PC-3 (cell line): Measurements from ENCODE around the gene SNX8. TPM values are rescaled to one million over a fixed set of nuclear protein-coding genes. Genes with fewer than 3 reads are reported as not detected.

Experiments used
- ATAC-seq: fragments of 200-7000 bp; cut with Tn5 transposase; 2 replicates; pipeline ENCODE4 v1.9.1; 2020; ENCODE audit warnings: mild to moderate bottlenecking, moderate library complexity
- BruUV-seq: library from RNA; stranded (reverse); fragments of 400-500 nt; replicated peaks from 2 replicates; lab custom pipeline; 2021; lab: Mats Ljungman, UMichigan
- CTCF ChIA-PET: fragments of 300-600 bp; sonication (Branson Sonifier 250); formaldehyde crosslinking; loops from one replicate; lab custom pipeline; 2022; ENCODE audit warnings: antibody characterized with exemption; lab: Charles Lee
- POLR2A ChIA-PET: fragments of 300-600 bp; sonication (Branson Sonifier 250); formaldehyde crosslinking; loops from one replicate; lab custom pipeline; 2022; ENCODE audit warnings: antibody characterized with exemption; ENCODE audit not compliant: unreplicated experiment; lab: Charles Lee
- DNase-seq: peaks from one replicate; pipeline ENCODE4 v3.0.0-alpha.2; 2015
- H2AFZ ChIP-seq: fragments of 300-600 bp; sonication (generic); 2 replicates; pipeline ENCODE4 v1.6.0; 2016; ENCODE audit warnings: antibody characterized with exemption, low read length
- H3F3A ChIP-seq: fragments of 300-600 bp; sonication (generic); one replicate; pipeline ENCODE4 v1.6.0; 2017; ENCODE audit warnings: antibody characterized with exemption, low read length, control low read depth, mild to moderate bottlenecking; ENCODE audit not compliant: unreplicated experiment
- H3K27ac ChIP-seq: fragments of 300-600 bp; sonication (generic); 2 replicates; pipeline ENCODE4 v1.5.1; 2016; ENCODE audit warnings: mild to moderate bottlenecking, low read length
- H3K27me3 ChIP-seq: fragments of 300-600 bp; sonication (generic); 2 replicates; pipeline ENCODE4 v1.6.1; 2016; ENCODE audit warnings: low read length, mixed read lengths
- H3K36me3 ChIP-seq: fragments of 300-600 bp; sonication (generic); 2 replicates; pipeline ENCODE4 v1.6.1; 2016; ENCODE audit warnings: low read depth, mixed run types, low read length, mixed read lengths
- H3K4me1 ChIP-seq: fragments of 300-600 bp; sonication (generic); 2 replicates; pipeline ENCODE4 v1.5.1; 2016; ENCODE audit warnings: low read length; ENCODE audit not compliant: insufficient read depth
- H3K4me2 ChIP-seq: fragments of 300-600 bp; sonication (generic); 2 replicates; pipeline ENCODE4 v1.6.0; 2016; ENCODE audit warnings: low read length
- H3K4me3 ChIP-seq: fragments of 300-600 bp; sonication (generic); 2 replicates; pipeline ENCODE4 v1.5.1; 2016; ENCODE audit warnings: mild to moderate bottlenecking, low read length, mixed read lengths
- H3K79me2 ChIP-seq: fragments of 300-600 bp; sonication (generic); 2 replicates; pipeline ENCODE4 v1.6.1; 2017; ENCODE audit warnings: low read length, mixed read lengths
- H3K9ac ChIP-seq: fragments of 300-600 bp; sonication (generic); 2 replicates; pipeline ENCODE4 v1.6.0; 2016; ENCODE audit warnings: mild to moderate bottlenecking, low read length
- H3K9me2 ChIP-seq: fragments of 300-600 bp; sonication (generic); replicated peaks from 2 replicates; pipeline ENCODE4 v1.6.1; 2016; ENCODE audit warnings: mixed run types, low read length, mixed read lengths
- H3K9me3 ChIP-seq: fragments of 300-600 bp; sonication (generic); 2 replicates; pipeline ENCODE4 v1.6.1; 2016; ENCODE audit warnings: low read length, mixed read lengths
- H4K20me1 ChIP-seq: fragments of 300-600 bp; sonication (generic); 2 replicates; pipeline ENCODE4 v1.6.1; 2016; ENCODE audit warnings: low read length, mixed read lengths
- EZH2 ChIP-seq: fragments of 300-600 bp; sonication (generic); IDR thresholded peaks from one replicate; pipeline ENCODE4 v1.6.1; 2017; ENCODE audit warnings: antibody characterized with exemption, mild to moderate bottlenecking, low read length; ENCODE audit not compliant: unreplicated experiment
- EZH2phosphoT487 ChIP-seq: fragments of 300-600 bp; sonication (generic); IDR thresholded peaks from 2 replicates; pipeline ENCODE4 v1.6.1; 2018; ENCODE audit warnings: mild to moderate bottlenecking, antibody characterized with exemption, low read length, borderline replicate concordance
- intact Hi-C: fragments of 100-400 bp; cut with micrococcal nuclease; formaldehyde crosslinking; loops from 2 replicates; pipeline ENCODE4 v1.9.0; 2023
- total RNA-seq: library from RNA; depleted of rRNA; stranded (reverse); fragments of >200 nt; gene quantifications from 2 replicates; pipeline ENCODE4 v1.2.3, GENCODE V29; 2014
- TF ChIP-seq, protein P1 (sequence below): fragments of 300-600 bp; sonication (generic); conservative IDR thresholded peaks from 2 replicates; pipeline ENCODE4 v1.5.1; 2017; ENCODE audit warnings: antibody characterized with exemption, low read depth, mild to moderate bottlenecking, low read length

SNX8 gene
- total RNA-seq, 1 experiment from 2014 or later: 12.3 TPM

- BruUV-seq: no TSS peak
- TF ChIP-seq EZH2phosphoT487 (no peak), EZH2 (no peak)
- TF ChIP-seq, protein P1, sequence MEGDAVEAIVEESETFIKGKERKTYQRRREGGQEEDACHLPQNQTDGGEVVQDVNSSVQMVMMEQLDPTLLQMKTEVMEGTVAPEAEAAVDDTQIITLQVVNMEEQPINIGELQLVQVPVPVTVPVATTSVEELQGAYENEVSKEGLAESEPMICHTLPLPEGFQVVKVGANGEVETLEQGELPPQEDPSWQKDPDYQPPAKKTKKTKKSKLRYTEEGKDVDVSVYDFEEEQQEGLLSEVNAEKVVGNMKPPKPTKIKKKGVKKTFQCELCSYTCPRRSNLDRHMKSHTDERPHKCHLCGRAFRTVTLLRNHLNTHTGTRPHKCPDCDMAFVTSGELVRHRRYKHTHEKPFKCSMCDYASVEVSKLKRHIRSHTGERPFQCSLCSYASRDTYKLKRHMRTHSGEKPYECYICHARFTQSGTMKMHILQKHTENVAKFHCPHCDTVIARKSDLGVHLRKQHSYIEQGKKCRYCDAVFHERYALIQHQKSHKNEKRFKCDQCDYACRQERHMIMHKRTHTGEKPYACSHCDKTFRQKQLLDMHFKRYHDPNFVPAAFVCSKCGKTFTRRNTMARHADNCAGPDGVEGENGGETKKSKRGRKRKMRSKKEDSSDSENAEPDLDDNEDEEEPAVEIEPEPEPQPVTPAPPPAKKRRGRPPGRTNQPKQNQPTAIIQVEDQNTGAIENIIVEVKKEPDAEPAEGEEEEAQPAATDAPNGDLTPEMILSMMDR: no peak
- intact Hi-C loops: no loop called here
- no peaks in the 10 kb centered on the region for H4K20me1 ChIP-seq
- peaks cover 3% of the 10 kb centered on the region; the same call in 1 of the 2 replicates for H3K4me1 ChIP-seq
- no peaks in the 10 kb centered on the region for H3K9me3 ChIP-seq
- H3K27ac ChIP-seq: no peak overlapping the region
- POLR2A ChIA-PET: no interaction called here
- CTCF ChIA-PET: no interaction called here
- peaks cover 19% of the 10 kb centered on the region for H3K79me2 ChIP-seq
- H3K27me3 ChIP-seq: no peaks in the 10 kb centered on the region
- no peaks in the 10 kb centered on the region for H3K36me3 ChIP-seq
- H3F3A ChIP-seq: no peaks in the 10 kb centered on the region
- H3K9me2 ChIP-seq: no peaks in the 10 kb centered on the region
- no peak overlapping the region for H2AFZ ChIP-seq
- H3K4me2 ChIP-seq: no peak overlapping the region
- ATAC-seq (no peak), DNase-seq (no peak)
- no peak overlapping the region for H3K4me3 ChIP-seq
- no peak overlapping the region for H3K9ac ChIP-seq
Observed at GRCh38 chr7:2295936-2296620, 18.2 kb downstream of the SNX8 start.

DNA sequence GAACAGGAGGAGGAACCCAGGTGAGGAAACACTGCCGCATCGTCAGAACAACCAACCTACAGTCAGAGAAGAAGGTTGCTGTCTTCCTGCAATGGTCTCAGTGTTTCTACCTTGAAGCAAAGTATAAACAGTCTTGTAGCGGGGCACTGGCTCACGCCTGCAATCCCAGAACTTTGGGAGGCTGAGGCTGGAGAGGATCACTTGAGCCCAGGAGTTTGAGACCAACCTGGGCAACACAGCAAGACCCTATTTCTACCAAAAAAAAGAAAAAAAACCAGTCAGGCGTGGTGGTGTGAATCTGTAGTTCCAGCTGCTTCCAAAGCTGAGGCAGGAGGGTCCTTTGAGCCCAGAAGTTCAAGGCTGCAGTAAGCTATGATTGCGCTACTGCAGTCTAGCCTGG lies 23.4 kb downstream of the SNX8 start:
- TF ChIP-seq EZH2 (no peak), EZH2phosphoT487 (no peak)
- TF ChIP-seq, protein P1: no peak
- BruUV-seq: no TSS peak
- no peaks in the 10 kb centered on the region for H3K79me2 ChIP-seq

DNA sequence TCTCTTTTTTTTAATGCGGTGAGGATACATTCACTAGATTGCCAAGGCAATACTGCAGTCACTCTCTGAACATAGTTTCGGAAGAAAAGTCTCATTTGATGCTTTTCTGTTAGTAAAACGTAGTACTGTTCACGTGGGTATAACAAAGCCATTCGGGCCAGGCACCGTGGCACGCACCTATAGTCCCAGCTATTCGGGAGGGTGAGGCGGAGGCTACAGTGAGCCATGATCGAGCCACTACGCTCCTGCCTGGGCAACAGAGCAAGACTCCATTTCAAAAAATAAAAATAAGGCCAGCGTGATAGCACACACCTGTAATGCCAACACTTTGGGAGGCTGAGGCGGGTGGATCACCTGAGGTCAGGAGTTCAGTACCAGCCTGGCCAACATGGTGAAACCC lies 24.6 kb downstream of the SNX8 start:
- no peaks in the 10 kb centered on the region for H3K79me2 ChIP-seq
- H3K4me2 ChIP-seq: no peak overlapping the region
- no peaks in the 10 kb centered on the region for H3K36me3 ChIP-seq
- BruUV-seq: no TSS peak
- H3K4me1 ChIP-seq: no peaks in the 10 kb centered on the region
- no peak overlapping the region for H3K27ac ChIP-seq
- H3K27me3 ChIP-seq: no peaks in the 10 kb centered on the region
- POLR2A ChIA-PET: no interaction called here
- CTCF ChIA-PET: no interaction called here
- ATAC-seq (no peak), DNase-seq (no peak)
- H3F3A ChIP-seq: no peaks in the 10 kb centered on the region
- TF ChIP-seq EZH2phosphoT487 (no peak), EZH2 (no peak)
- H3K9me2 ChIP-seq: no peaks in the 10 kb centered on the region
- H4K20me1 ChIP-seq: no peaks in the 10 kb centered on the region
- no peak overlapping the region for H2AFZ ChIP-seq
- H3K4me3 ChIP-seq: no peak overlapping the region
- no peaks in the 10 kb centered on the region for H3K9me3 ChIP-seq
- intact Hi-C loops: no loop called here
- no peak overlapping the region for H3K9ac ChIP-seq

More for the DNA sequence above, 23.4 kb downstream of the SNX8 start:
- Histone ChIP-seq H3K36me3 (no peaks in the 10 kb centered on the region), H4K20me1 (no peaks in the 10 kb centered on the region), H3K9ac (no peak overlapping the region), H3F3A (no peaks in the 10 kb centered on the region), H3K9me2 (no peaks in the 10 kb centered on the region), H3K4me1 (no peaks in the 10 kb centered on the region), H3K4me2 (no peak overlapping the region), H3K27ac (no peak overlapping the region), H2AFZ (no peak overlapping the region), H3K9me3 (no peaks in the 10 kb centered on the region), H3K4me3 (no peak overlapping the region), H3K27me3 (no peaks in the 10 kb centered on the region)
- ATAC-seq: no peak
- DNase-seq: no peak
- POLR2A ChIA-PET: no interaction called here
- intact Hi-C loops: no loop called here
- CTCF ChIA-PET: interaction anchor here (0.7 kb wide), 1 partner anchor 1225 kb away, joined by 5 read pairs; no protein-coding TSS in a partner anchor
